Superior temporal gyrus (tissue), 1 donor: ENCODE data around the gene BTG2.

Experiments
- DNase-seq: peaks from one replicate; pipeline ENCODE4 v3.0.0-alpha.2; 2016; ENCODE audit errors: extremely low spot score

Gene BTG2

GRCh38 chr1:203316626-203317093 is 11.3 kb downstream of the BTG2 start:
- DNase-seq, result no peak

GRCh38 chr1:203317429-203318228 is 12.3 kb downstream of the BTG2 start:
- DNase-seq, result no peak

- DNase-seq, result no peak
Observed at GRCh38 chr1:203318229-203318517, 12.9 kb downstream of the BTG2 start.

- no peak for DNase-seq
Observed at GRCh38 chr1:203320591-203321272, 15.4 kb downstream of the BTG2 start.

GRCh38 chr1:203321273-203322052 is 16.1 kb downstream of the BTG2 start:
- DNase-seq, result no peak

- DNase-seq, result no peak
Observed at GRCh38 chr1:203322500-203323179, 17.3 kb downstream of the BTG2 start.

GRCh38 chr1:203323587-203323986 is 18.3 kb downstream of the BTG2 start:
- no peak for DNase-seq

- DNase-seq, result no peak
Observed at GRCh38 chr1:203324105-203325025, 19.0 kb downstream of the BTG2 start.

GRCh38 chr1:203325026-203325417 is 19.7 kb downstream of the BTG2 start:
- no peak for DNase-seq

- DNase-seq, result peak; percentile 57
Observed at GRCh38 chr1:203325418-203326091, 20.2 kb downstream of the BTG2 start.

GRCh38 chr1:203326830-203327683 is 21.7 kb downstream of the BTG2 start:
- DNase-seq, result peak; percentile 91

GRCh38 chr1:203327684-203328457 is 22.6 kb downstream of the BTG2 start:
- DNase-seq, result peak; percentile 86

GRCh38 chr1:203328714-203329122 is 23.4 kb downstream of the BTG2 start:
- DNase-seq, result no peak

- no peak for DNase-seq
Observed at GRCh38 chr1:203331224-203331623, 25.9 kb downstream of the BTG2 start.

- DNase-seq, result no peak
Observed at GRCh38 chr1:203335503-203335902, 30.2 kb downstream of the BTG2 start.

- no peak for DNase-seq
Observed at GRCh38 chr1:203336097-203336496, 30.8 kb downstream of the BTG2 start.

- DNase-seq, result peak; percentile 83
Observed at GRCh38 chr1:203338335-203339036, 33.2 kb downstream of the BTG2 start.
